Stimulated activated CD8-positive, alpha-beta memory T cell treated with anti-CD3 and anti-CD28 coated beads, Interleukin-4, amount 100 ng/mL, for 1 hour (primary cell): ENCODE results near the gene P3R3URF.
A peak's percentile ranks its signal among the peaks of the same experiment; 100 is the strongest.

Experiments
- DNase-seq, 2 donors: peaks; one replicate each; pipeline ENCODE4 v3.0.0-alpha.2; 2020; ENCODE audit warnings: low read depth in 2 of 2, low spot score in 1 of 2

P3R3URF gene

GRCh38 chr1:46133781-46134350 is 42.4 kb downstream of the P3R3URF start:
- no peak for DNase-seq

GRCh38 chr1:46133181-46133658 is 43.1 kb downstream of the P3R3URF start:
- DNase-seq, result peak in 1 of 2 donors; percentile 7

- DNase-seq, result peak; percentile 56 to 63
Measured at GRCh38 chr1:46132529-46133180, 43.6 kb downstream of the P3R3URF start, which contains the start of gene PIK3R3. Gene PIK3R3 (minus strand): TSS chr1:46132629. CDS start chr1:46131952, 677 bp downstream.

GRCh38 chr1:46131712-46132528 is 44.4 kb downstream of the P3R3URF start:
- DNase-seq, result no peak

GRCh38 chr1:46131093-46131492 is 45.2 kb downstream of the P3R3URF start:
- DNase-seq, result no peak

- DNase-seq, result no peak
Measured at GRCh38 chr1:46130606-46131005, 45.7 kb downstream of the P3R3URF start.

- no peak for DNase-seq
Measured at GRCh38 chr1:46130121-46130520, 46.2 kb downstream of the P3R3URF start.

- no peak for DNase-seq
Measured at GRCh38 chr1:46128344-46128743, 47.9 kb downstream of the P3R3URF start.
